Fibroblast of lung (primary cell): ENCODE results near the gene AGAP1. TPM values are rescaled to one million over a fixed set of nuclear protein-coding genes. Genes with fewer than 3 reads are reported as not detected.

Experiments
- DNase-seq, 2 donors: peaks; one replicate each; pipeline versions ENCODE4 v3.0.0 to v3.0.0-alpha.2; 2010; ENCODE audit warnings: low read depth in 2 of 2
- H2AFZ ChIP-seq: 2 replicates; pipeline ENCODE4 v1.5.1; 2012; ENCODE audit warnings: low read length, control low read depth, inconsistent platforms
- H3K27ac ChIP-seq: 2 replicates; pipeline ENCODE4 v1.5.1; 2011; ENCODE audit warnings: low read length, control low read depth; ENCODE audit not compliant: insufficient read depth
- H3K27me3 ChIP-seq: 2 replicates; pipeline ENCODE4 v1.5.1; 2011; ENCODE audit warnings: mild to moderate bottlenecking, low read length; ENCODE audit not compliant: control insufficient read depth, insufficient read depth
- H3K36me3 ChIP-seq: 2 replicates; pipeline ENCODE4 v1.5.1; 2011; ENCODE audit warnings: low read length; ENCODE audit not compliant: control insufficient read depth, insufficient read depth
- H3K4me1 ChIP-seq: 2 replicates; pipeline ENCODE4 v1.5.1; 2011; ENCODE audit warnings: low read length; ENCODE audit not compliant: control insufficient read depth, insufficient read depth; ENCODE audit errors: extremely low read depth
- H3K4me2 ChIP-seq: 2 replicates; pipeline ENCODE4 v1.5.1; 2011; ENCODE audit warnings: low read length, control low read depth; ENCODE audit not compliant: insufficient read depth; ENCODE audit errors: extremely low read depth
- H3K4me3 ChIP-seq, 4 experiments: fragments of 200-600 bp in 1 of 4; sonication (generic) in 1 of 4; replicated peaks in 1 of 4; 2 replicates each; pipeline ENCODE4 v1.5.1; 2011 to 2016; ENCODE audit warnings: low read length in 4 of 4, low read depth in 3 of 4, mild to moderate bottlenecking in 3 of 4, control low read depth in 2 of 4, inconsistent platforms in 1 of 4, mixed read lengths in 1 of 4; ENCODE audit not compliant: insufficient read depth in 1 of 4; ENCODE audit errors: control extremely low read depth in 1 of 4
- H3K79me2 ChIP-seq: 2 replicates; pipeline ENCODE4 v1.5.1; 2012; ENCODE audit warnings: mild to moderate bottlenecking, low read length, inconsistent platforms; ENCODE audit not compliant: control insufficient read depth, insufficient read depth
- H3K9ac ChIP-seq: 2 replicates; pipeline ENCODE4 v1.5.1; 2011; ENCODE audit warnings: mild to moderate bottlenecking, low read length, control low read depth; ENCODE audit not compliant: insufficient read depth
- H3K9me3 ChIP-seq: 2 replicates; pipeline ENCODE4 v1.5.1; 2012; ENCODE audit warnings: low read depth, low read length; ENCODE audit not compliant: control insufficient read depth, insufficient read depth
- H4K20me1 ChIP-seq: 2 replicates; pipeline ENCODE4 v1.5.1; 2011; ENCODE audit warnings: low read length; ENCODE audit not compliant: control insufficient read depth, insufficient read depth; ENCODE audit errors: extremely low read depth
- CTCF ChIP-seq, 2 donors: IDR thresholded peaks in 1 of 2; conservative IDR thresholded peaks in 1 of 2; 1 replicate in 1 of 2; 2 replicates in 1 of 2; pipeline ENCODE4 v1.5.1; 2011 to 2012; ENCODE audit warnings: low read length in 2 of 2, control low read depth in 1 of 2, inconsistent platforms in 1 of 2, low read depth in 1 of 2, mild to moderate bottlenecking in 1 of 2
- EZH2 ChIP-seq: IDR thresholded peaks from 2 replicates; pipeline ENCODE4 v1.5.1; 2012; ENCODE audit warnings: low read length, control low read depth, mild to moderate bottlenecking; ENCODE audit errors: missing control alignments
- polyA plus RNA-seq, 2 donors: library from polyadenylated mRNA; depleted of rRNA in 1 of 2; stranded (reverse) in 1 of 2; unstranded in 1 of 2; fragments of >200 nt; gene quantifications; 2 replicates each; pipeline ENCODE4 v1.2.1, GENCODE V29; 2011 to 2012; ENCODE audit warnings: missing spikeins in 1 of 2
- total RNA-seq: library from RNA; depleted of rRNA; stranded (reverse); fragments of >200 nt; gene quantifications from 2 replicates; pipeline ENCODE4 v1.2.1, GENCODE V29; 2014

Gene AGAP1
- total and polyA plus RNA-seq, 2 donors (not counting 1 experiment from before 2014, with no cell fraction given), result 10.6 to 14.0 TPM

- Histone ChIP-seq H3K79me2 (no peaks in the 10 kb centered on the region), H3K4me3 (no peak overlapping the region), H3K36me3 (peaks cover 1% of the 10 kb centered on the region), H3K4me2 (no peak overlapping the region), H3K27ac (no peak overlapping the region), H3K4me1 (no peaks in the 10 kb centered on the region), H3K9me3 (no peaks in the 10 kb centered on the region), H4K20me1 (no peaks in the 10 kb centered on the region), H2AFZ (no peak overlapping the region), H3K27me3 (no peaks in the 10 kb centered on the region), H3K9ac (no peak overlapping the region)
- TF ChIP-seq CTCF (conservative IDR thresholded peaks at IDR 0.05 in 1 of 2, IDR thresholded peaks at IDR 0.05 in 1 of 2; ENCODE audit: low read depth in 1 of 2, low read length in 2 of 2), result no peak
- TF ChIP-seq EZH2, result no peak
- DNase-seq, result no peak
Observed at GRCh38 chr2:235910067-235910466, 416.2 kb downstream of the AGAP1 start.

GRCh38 chr2:235911125-235911524 is 417.3 kb downstream of the AGAP1 start:
- TF ChIP-seq CTCF (conservative IDR thresholded peaks at IDR 0.05 in 1 of 2, IDR thresholded peaks at IDR 0.05 in 1 of 2; ENCODE audit: low read depth in 1 of 2, low read length in 2 of 2) (no peak), EZH2 (no peak)
- Histone ChIP-seq H3K79me2 (no peaks in the 10 kb centered on the region), H3K9me3 (no peaks in the 10 kb centered on the region), H2AFZ (no peak overlapping the region), H3K4me1 (no peaks in the 10 kb centered on the region), H3K9ac (no peak overlapping the region), H3K4me2 (no peak overlapping the region), H3K27me3 (no peaks in the 10 kb centered on the region), H3K4me3 (no peak overlapping the region), H3K27ac (no peak overlapping the region), H3K36me3 (peaks cover 1% of the 10 kb centered on the region), H4K20me1 (no peaks in the 10 kb centered on the region)
- DNase-seq, result no peak

GRCh38 chr2:235911633-235912233 is 417.9 kb downstream of the AGAP1 start:
- Histone ChIP-seq H3K4me2 (no peak overlapping the region), H3K27me3 (no peaks in the 10 kb centered on the region), H3K9ac (no peak overlapping the region), H4K20me1 (no peaks in the 10 kb centered on the region), H2AFZ (no peak overlapping the region), H3K9me3 (no peaks in the 10 kb centered on the region), H3K4me3 (no peak overlapping the region), H3K27ac (no peak overlapping the region), H3K4me1 (no peaks in the 10 kb centered on the region), H3K36me3 (peaks cover 1% of the 10 kb centered on the region), H3K79me2 (no peaks in the 10 kb centered on the region)
- DNase-seq, result no peak
- TF ChIP-seq CTCF (conservative IDR thresholded peaks at IDR 0.05 in 1 of 2, IDR thresholded peaks at IDR 0.05 in 1 of 2; ENCODE audit: low read depth in 1 of 2, low read length in 2 of 2) (no peak), EZH2 (no peak)
